Measurements from ENCODE around the gene LYSET.

DNA sequence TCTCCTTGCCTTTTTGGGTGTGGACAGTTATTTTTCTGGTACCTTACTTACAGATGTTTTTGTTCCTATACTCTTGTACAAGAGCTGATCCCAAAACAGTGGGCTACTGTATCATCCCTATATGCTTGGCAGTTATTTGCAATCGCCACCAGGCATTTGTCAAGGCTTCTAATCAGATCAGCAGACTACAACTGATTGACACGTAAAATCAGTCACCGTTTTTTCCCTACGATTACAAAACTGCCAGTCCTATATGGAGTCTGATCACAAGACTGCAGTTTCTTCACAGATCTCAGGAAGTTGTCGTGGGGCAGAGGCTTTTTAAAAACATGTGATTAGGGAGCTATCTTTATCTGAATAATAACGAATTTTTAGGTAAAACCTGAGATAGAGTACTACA is 1.3 kb downstream of the LYSET start:
- TF ChIP-seq ZNF26 (tag by site-specific recombination; IDR thresholded peaks at IDR 0.05) (no peak), ZNF549 (tag by site-specific recombination; IDR thresholded peaks at IDR 0.05) (no peak), ZNF146 (tag by site-specific recombination; IDR thresholded peaks at IDR 0.05) (no peak), REST (tag by site-specific recombination; IDR thresholded peaks at IDR 0.05) (no peak), ZNF174 (tag by site-specific recombination; IDR thresholded peaks at IDR 0.05) (no peak), ZBTB21 (tag by site-specific recombination; IDR thresholded peaks at IDR 0.05) (no peak), ZNF843 (tag by site-specific recombination; IDR thresholded peaks at IDR 0.05) (no peak), BCL11A (tag by site-specific recombination; IDR thresholded peaks at IDR 0.05; ENCODE audit: low read depth) (no peak), ZNF311 (tag by site-specific recombination; IDR thresholded peaks at IDR 0.05; ENCODE audit: borderline replicate concordance) (no peak)
- TF ChIP-seq, protein P1, sequence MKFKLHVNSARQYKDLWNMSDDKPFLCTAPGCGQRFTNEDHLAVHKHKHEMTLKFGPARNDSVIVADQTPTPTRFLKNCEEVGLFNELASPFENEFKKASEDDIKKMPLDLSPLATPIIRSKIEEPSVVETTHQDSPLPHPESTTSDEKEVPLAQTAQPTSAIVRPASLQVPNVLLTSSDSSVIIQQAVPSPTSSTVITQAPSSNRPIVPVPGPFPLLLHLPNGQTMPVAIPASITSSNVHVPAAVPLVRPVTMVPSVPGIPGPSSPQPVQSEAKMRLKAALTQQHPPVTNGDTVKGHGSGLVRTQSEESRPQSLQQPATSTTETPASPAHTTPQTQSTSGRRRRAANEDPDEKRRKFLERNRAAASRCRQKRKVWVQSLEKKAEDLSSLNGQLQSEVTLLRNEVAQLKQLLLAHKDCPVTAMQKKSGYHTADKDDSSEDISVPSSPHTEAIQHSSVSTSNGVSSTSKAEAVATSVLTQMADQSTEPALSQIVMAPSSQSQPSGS (tag by site-specific recombination; IDR thresholded peaks at IDR 0.05; ENCODE audit: low read depth): no peak
- TF ChIP-seq, protein P2, sequence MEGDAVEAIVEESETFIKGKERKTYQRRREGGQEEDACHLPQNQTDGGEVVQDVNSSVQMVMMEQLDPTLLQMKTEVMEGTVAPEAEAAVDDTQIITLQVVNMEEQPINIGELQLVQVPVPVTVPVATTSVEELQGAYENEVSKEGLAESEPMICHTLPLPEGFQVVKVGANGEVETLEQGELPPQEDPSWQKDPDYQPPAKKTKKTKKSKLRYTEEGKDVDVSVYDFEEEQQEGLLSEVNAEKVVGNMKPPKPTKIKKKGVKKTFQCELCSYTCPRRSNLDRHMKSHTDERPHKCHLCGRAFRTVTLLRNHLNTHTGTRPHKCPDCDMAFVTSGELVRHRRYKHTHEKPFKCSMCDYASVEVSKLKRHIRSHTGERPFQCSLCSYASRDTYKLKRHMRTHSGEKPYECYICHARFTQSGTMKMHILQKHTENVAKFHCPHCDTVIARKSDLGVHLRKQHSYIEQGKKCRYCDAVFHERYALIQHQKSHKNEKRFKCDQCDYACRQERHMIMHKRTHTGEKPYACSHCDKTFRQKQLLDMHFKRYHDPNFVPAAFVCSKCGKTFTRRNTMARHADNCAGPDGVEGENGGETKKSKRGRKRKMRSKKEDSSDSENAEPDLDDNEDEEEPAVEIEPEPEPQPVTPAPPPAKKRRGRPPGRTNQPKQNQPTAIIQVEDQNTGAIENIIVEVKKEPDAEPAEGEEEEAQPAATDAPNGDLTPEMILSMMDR (tag by site-specific recombination; IDR thresholded peaks at IDR 0.05): no peak
- TF ChIP-seq, protein P3, sequence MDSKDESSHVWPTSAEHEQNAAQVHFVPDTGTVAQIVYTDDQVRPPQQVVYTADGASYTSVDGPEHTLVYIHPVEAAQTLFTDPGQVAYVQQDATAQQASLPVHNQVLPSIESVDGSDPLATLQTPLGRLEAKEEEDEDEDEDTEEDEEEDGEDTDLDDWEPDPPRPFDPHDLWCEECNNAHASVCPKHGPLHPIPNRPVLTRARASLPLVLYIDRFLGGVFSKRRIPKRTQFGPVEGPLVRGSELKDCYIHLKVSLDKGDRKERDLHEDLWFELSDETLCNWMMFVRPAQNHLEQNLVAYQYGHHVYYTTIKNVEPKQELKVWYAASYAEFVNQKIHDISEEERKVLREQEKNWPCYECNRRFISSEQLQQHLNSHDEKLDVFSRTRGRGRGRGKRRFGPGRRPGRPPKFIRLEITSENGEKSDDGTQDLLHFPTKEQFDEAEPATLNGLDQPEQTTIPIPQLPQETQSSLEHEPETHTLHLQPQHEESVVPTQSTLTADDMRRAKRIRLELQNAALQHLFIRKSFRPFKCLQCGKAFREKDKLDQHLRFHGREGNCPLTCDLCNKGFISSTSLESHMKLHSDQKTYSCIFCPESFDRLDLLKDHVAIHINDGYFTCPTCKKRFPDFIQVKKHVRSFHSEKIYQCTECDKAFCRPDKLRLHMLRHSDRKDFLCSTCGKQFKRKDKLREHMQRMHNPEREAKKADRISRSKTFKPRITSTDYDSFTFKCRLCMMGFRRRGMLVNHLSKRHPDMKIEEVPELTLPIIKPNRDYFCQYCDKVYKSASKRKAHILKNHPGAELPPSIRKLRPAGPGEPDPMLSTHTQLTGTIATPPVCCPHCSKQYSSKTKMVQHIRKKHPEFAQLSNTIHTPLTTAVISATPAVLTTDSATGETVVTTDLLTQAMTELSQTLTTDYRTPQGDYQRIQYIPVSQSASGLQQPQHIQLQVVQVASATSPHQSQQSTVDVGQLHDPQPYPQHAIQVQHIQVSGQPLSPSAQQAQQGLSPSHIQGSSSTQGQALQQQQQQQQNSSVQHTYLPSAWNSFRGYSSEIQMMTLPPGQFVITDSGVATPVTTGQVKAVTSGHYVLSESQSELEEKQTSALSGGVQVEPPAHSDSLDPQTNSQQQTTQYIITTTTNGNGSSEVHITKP (tag by site-specific recombination; IDR thresholded peaks at IDR 0.05): no peak
